HCT116 (cell line): ENCODE results near the gene DOCK2. TPM values are rescaled to one million over a fixed set of nuclear protein-coding genes. Genes with fewer than 3 reads are reported as not detected.

ENCODE experiments used
- ATAC-seq: fragments of 200-7000 bp; cut with Tn5 transposase; 2 replicates; pipeline ENCODE4 v1.9.1; 2020; ENCODE audit warnings: mild to moderate bottlenecking, moderate library complexity
- BruUV-seq: library from RNA; stranded (reverse); fragments of 400-500 nt; replicated peaks from 2 replicates; lab custom pipeline; 2021; lab: Mats Ljungman, UMichigan
- CTCF ChIA-PET: fragments of 300-600 bp; sonication (Branson Sonifier 250); formaldehyde crosslinking; loops from one replicate; lab custom pipeline; 2021; ENCODE audit warnings: antibody characterized with exemption; lab: Charles Lee
- POLR2A ChIA-PET: fragments of 300-600, 350-600 bp; sonication (Branson Sonifier 250); formaldehyde crosslinking; loops from one replicate; lab custom pipeline; 2021; ENCODE audit warnings: antibody characterized with exemption; lab: Charles Lee
- RAD21 ChIA-PET, 2 experiments: fragments of 300-600 bp; sonication (Branson Sonifier 250); formaldehyde crosslinking; loops; one replicate each; lab custom pipeline; 2023; ENCODE audit warnings: low total read pairs in 2 of 2; ENCODE audit not compliant: uncharacterized antibody in 2 of 2, unreplicated experiment in 2 of 2, low non-redundant PET in 1 of 2; lab: Charles Lee
- DNase-seq: peaks from one replicate; pipeline ENCODE4 v3.0.0-alpha.2; 2010; ENCODE audit warnings: low read depth, low spot score
- H2AFZ ChIP-seq: fragments of 200-600 bp; shearing (Covaris generic), sonication (generic); 2 replicates; pipeline ENCODE4 v1.6.1; 2017; ENCODE audit warnings: low read depth, mixed run types, mixed read lengths, antibody characterized with exemption, low read length; ENCODE audit not compliant: poor library complexity, severe bottlenecking
- H3K27ac ChIP-seq: 2 replicates; pipeline ENCODE4 v1.5.1; 2012; ENCODE audit warnings: low read depth, low read length
- H3K27me3 ChIP-seq: fragments of 200-600 bp; sonication (generic); 2 replicates; pipeline ENCODE4 v1.6.1; 2016; ENCODE audit warnings: mixed run types, low read length, mixed read lengths; ENCODE audit not compliant: insufficient read depth
- H3K36me3 ChIP-seq, 2 experiments: fragments of 200-500 bp in 1 of 2; fragments of 200-600 bp in 1 of 2; sonication (Bioruptor generic) in 1 of 2; sonication (generic) in 1 of 2; 2 replicates each; pipeline versions ENCODE4 v1.5.1 to v1.6.1; 2014 to 2016; ENCODE audit warnings: low read length in 2 of 2, inconsistent platforms in 1 of 2, mixed read lengths in 1 of 2, mixed run types in 1 of 2; ENCODE audit not compliant: insufficient read depth in 2 of 2, control insufficient read depth in 1 of 2
- H3K4me1 ChIP-seq, 2 experiments: fragments of 200-600 bp in 1 of 2; sonication (generic) in 1 of 2; 2 replicates each; pipeline versions ENCODE4 v1.5.1 to v1.6.1; 2012 to 2017; ENCODE audit warnings: low read length in 2 of 2, inconsistent platforms in 1 of 2, mild to moderate bottlenecking in 1 of 2, mixed read lengths in 1 of 2, mixed run types in 1 of 2, moderate library complexity in 1 of 2; ENCODE audit not compliant: insufficient read depth in 2 of 2, control insufficient read depth in 1 of 2
- H3K4me2 ChIP-seq: fragments of 200-600 bp; sonication (generic); 2 replicates; pipeline ENCODE4 v1.6.1; 2017; ENCODE audit warnings: mixed run types, low read length, mixed read lengths
- H3K4me3 ChIP-seq, 2 experiments: fragments of 200-600 bp in 1 of 2; sonication (generic) in 1 of 2; replicated peaks in 1 of 2; 2 replicates each; pipeline ENCODE4 v1.5.1; 2011 to 2016; ENCODE audit warnings: low read length in 2 of 2, control low read depth in 1 of 2, low read depth in 1 of 2, mild to moderate bottlenecking in 1 of 2, mixed read lengths in 1 of 2, mixed run types in 1 of 2
- H3K79me2 ChIP-seq: fragments of 200-600 bp; sonication (generic); 2 replicates; pipeline ENCODE4 v1.6.1; 2017; ENCODE audit warnings: mild to moderate bottlenecking, mixed run types, low read length, moderate library complexity, mixed read lengths; ENCODE audit not compliant: insufficient read depth
- H3K9ac ChIP-seq: fragments of 200-600 bp; sonication (generic); 2 replicates; pipeline ENCODE4 v1.6.1; 2016; ENCODE audit warnings: low read length, mixed read lengths
- H3K9me2 ChIP-seq: fragments of 200-600 bp; sonication (generic), shearing (Covaris generic); 2 replicates; pipeline ENCODE4 v1.6.1; 2017; ENCODE audit warnings: mixed run types, mild to moderate bottlenecking, moderate library complexity; ENCODE audit not compliant: insufficient read depth
- H3K9me3 ChIP-seq, 2 experiments: fragments of 200-500 bp in 1 of 2; fragments of 200-600 bp in 1 of 2; sonication (Bioruptor generic) in 1 of 2; sonication (generic) in 1 of 2; 2 replicates each; pipeline ENCODE4 v1.6.1; 2014 to 2017; ENCODE audit warnings: low read length in 2 of 2, mixed read lengths in 2 of 2, inconsistent platforms in 1 of 2, low read depth in 1 of 2, mild to moderate bottlenecking in 1 of 2, mixed run types in 1 of 2, moderate library complexity in 1 of 2; ENCODE audit not compliant: control insufficient read depth in 1 of 2, insufficient read depth in 1 of 2
- H4K20me1 ChIP-seq: fragments of 200-600 bp; sonication (generic), shearing (Covaris generic); 2 replicates; pipeline ENCODE4 v1.6.1; 2017; ENCODE audit warnings: mixed run types, mild to moderate bottlenecking, moderate library complexity; ENCODE audit not compliant: insufficient read depth
- ATF3 ChIP-seq: IDR thresholded peaks from 2 replicates; pipeline ENCODE4 v1.6.1; 2012
- CBX3 ChIP-seq: IDR thresholded peaks from 2 replicates; pipeline ENCODE4 v1.6.1; 2012; ENCODE audit warnings: low read depth
- CEBPB ChIP-seq: IDR thresholded peaks from 2 replicates; pipeline ENCODE4 v1.6.1; 2012; ENCODE audit warnings: low read depth
- CTCF ChIP-seq, 3 experiments: fragments of 200-600 bp in 1 of 3; sonication (generic) in 1 of 3; IDR thresholded peaks in 2 of 3; conservative IDR thresholded peaks in 1 of 3; 2 replicates each; pipeline ENCODE4 v1.5.1; 2012 to 2017; ENCODE audit warnings: low read depth in 2 of 3, low read length in 2 of 3, antibody characterized with exemption in 1 of 3, borderline replicate concordance in 1 of 3, control low read depth in 1 of 3, mild to moderate bottlenecking in 1 of 3, mixed read lengths in 1 of 3, mixed run types in 1 of 3, moderate library complexity in 1 of 3; ENCODE audit not compliant: insufficient read depth in 1 of 3
- EGR1 ChIP-seq: IDR thresholded peaks from 2 replicates; pipeline ENCODE4 v1.6.1; 2012; ENCODE audit warnings: low read depth
- EZH2phosphoT487 ChIP-seq: fragments of 200-600 bp; IDR thresholded peaks from 2 replicates; pipeline ENCODE4 v1.6.1; 2018; ENCODE audit warnings: antibody characterized with exemption, borderline replicate concordance
- FOSL1 ChIP-seq: IDR thresholded peaks from 2 replicates; pipeline ENCODE4 v1.6.1; 2012; ENCODE audit warnings: low read depth
- POLR2A ChIP-seq: IDR thresholded peaks from 2 replicates; pipeline ENCODE4 v1.7.0; 2011; ENCODE audit warnings: borderline replicate concordance; ENCODE audit not compliant: insufficient read depth, insufficient read length; ENCODE audit errors: extremely low read depth
- POLR2AphosphoS5 ChIP-seq: IDR thresholded peaks from 2 replicates; pipeline ENCODE4 v1.6.1; 2011; ENCODE audit warnings: mild to moderate bottlenecking, low read depth, low read length, moderate library complexity
- RAD21 ChIP-seq: IDR thresholded peaks from 2 replicates; pipeline ENCODE4 v1.6.1; 2012; ENCODE audit warnings: low read depth, mild to moderate bottlenecking
- SP1 ChIP-seq: IDR thresholded peaks from 2 replicates; pipeline ENCODE4 v1.6.1; 2012; ENCODE audit warnings: low read depth
- YY1 ChIP-seq: IDR thresholded peaks from 2 replicates; pipeline ENCODE4 v1.6.1; 2011; ENCODE audit warnings: low read length, low read depth, moderate library complexity, mild to moderate bottlenecking; ENCODE audit not compliant: insufficient replicate concordance; ENCODE audit errors: extremely low read depth
- ZFX ChIP-seq: fragments of 450-650 bp; IDR thresholded peaks from 2 replicates; pipeline ENCODE4 v1.6.1; 2017
- ZNF274 ChIP-seq: fragments of 200-500 bp; sonication (Bioruptor generic); IDR thresholded peaks from 2 replicates; pipeline ENCODE4 v1.6.1; 2014; ENCODE audit warnings: mild to moderate bottlenecking, low read depth, low read length, inconsistent platforms
- intact Hi-C: fragments of 100-400 bp; cut with micrococcal nuclease; formaldehyde crosslinking; loops from 2 replicates; pipeline ENCODE4 v1.10.0; 2022
- total RNA-seq: library from RNA; stranded (reverse); gene quantifications from one replicate; pipeline ENCODE4 v1.2.1, GENCODE V29; 2021; ENCODE audit not compliant: unreplicated experiment
- TF ChIP-seq, protein P1 (sequence below): IDR thresholded peaks from 2 replicates; pipeline ENCODE4 v1.6.1; 2012
- TF ChIP-seq, protein P2 (sequence below): IDR thresholded peaks from 2 replicates; pipeline ENCODE4 v1.6.1; 2012; ENCODE audit warnings: low read depth

The DOCK2 gene
- total RNA-seq, 1 experiment from 2014 or later, result 0.89 TPM

DNA sequence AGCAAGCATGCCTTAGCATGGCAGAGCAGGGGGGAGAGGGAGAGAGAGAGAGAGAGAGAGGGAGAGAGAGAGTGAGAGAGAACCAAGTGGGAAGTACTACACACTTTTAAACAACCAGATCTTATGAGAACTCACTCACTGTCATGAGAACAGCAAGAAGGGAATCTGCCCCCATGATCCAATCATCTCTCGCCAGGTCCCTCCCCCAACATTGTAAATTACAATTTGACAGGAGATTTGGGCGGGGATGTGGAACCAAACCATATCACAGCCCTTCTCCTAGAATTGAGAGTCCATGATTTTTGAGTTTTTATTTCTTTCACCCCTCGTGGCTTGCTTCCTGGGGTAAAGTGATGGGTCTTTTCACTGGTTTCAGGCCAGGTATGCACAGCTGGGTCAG, 98.8 kb downstream of the DOCK2 start:
- H3K36me3 ChIP-seq, result no peaks in the 10 kb centered on the region
- DNase-seq, result no peak
- no peak for ATAC-seq
- ChIA-PET POLR2A (no interaction called here), CTCF (no interaction called here), RAD21 (no interaction called here)
- H3K9me2 ChIP-seq, result no peaks in the 10 kb centered on the region
- H3K79me2 ChIP-seq, result no peaks in the 10 kb centered on the region
- peaks cover 29% of the 10 kb centered on the region for H3K27me3 ChIP-seq
- no peak overlapping the region for H3K4me3 ChIP-seq
- BruUV-seq, result no TSS peak
- H3K4me1 ChIP-seq, result no peaks in the 10 kb centered on the region
- TF ChIP-seq SP1 (no peak), RAD21 (no peak), ATF3 (no peak), YY1 (no peak), ZNF274 (no peak), CBX3 (no peak)
- H3K27ac ChIP-seq, result no peak overlapping the region
- no peaks in the 10 kb centered on the region for H4K20me1 ChIP-seq
- H3K9me3 ChIP-seq, result no peaks in the 10 kb centered on the region
- intact Hi-C loops, result no loop called here
- H2AFZ ChIP-seq, result no peak overlapping the region
- no peak overlapping the region for H3K4me2 ChIP-seq
- H3K9ac ChIP-seq, result no peak overlapping the region

DNA sequence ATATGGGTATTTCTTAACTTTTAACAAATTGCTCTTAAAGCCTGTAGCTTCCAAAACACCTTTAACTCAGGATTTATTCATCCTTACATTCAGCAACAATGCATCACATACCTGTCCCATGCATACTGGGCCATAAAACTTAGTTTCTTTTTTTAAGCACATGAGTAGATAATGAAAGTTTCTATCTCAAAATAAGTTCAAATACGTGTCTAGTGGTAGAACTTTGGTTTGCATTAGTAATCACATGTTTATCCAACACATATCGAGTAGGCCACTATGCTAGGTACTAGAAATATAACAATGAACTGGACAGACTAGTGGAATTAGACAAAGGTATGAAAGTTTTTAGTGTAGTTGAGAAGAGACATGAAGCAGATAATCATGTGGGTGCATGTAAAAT, 99.6 kb downstream of the DOCK2 start:
- H3K4me2 ChIP-seq, result no peak overlapping the region
- no peaks in the 10 kb centered on the region for H3K9me2 ChIP-seq
- H3K9ac ChIP-seq, result no peak overlapping the region
- H3K27me3 ChIP-seq, result peaks cover 29% of the 10 kb centered on the region
- no TSS peak for BruUV-seq
- intact Hi-C loops, result no loop called here
- ChIA-PET POLR2A (no interaction called here), CTCF (no interaction called here), RAD21 (no interaction called here)
- no peak for ATAC-seq
- no peak overlapping the region for H3K4me3 ChIP-seq
- H2AFZ ChIP-seq, result no peak overlapping the region
- no peaks in the 10 kb centered on the region for H3K79me2 ChIP-seq
- no peaks in the 10 kb centered on the region for H4K20me1 ChIP-seq
- H3K4me1 ChIP-seq, result no peaks in the 10 kb centered on the region
- H3K36me3 ChIP-seq, result no peaks in the 10 kb centered on the region
- H3K27ac ChIP-seq, result no peak overlapping the region
- no peaks in the 10 kb centered on the region for H3K9me3 ChIP-seq
- DNase-seq, result no peak
- no peak for TF ChIP-seq CTCF (IDR thresholded peaks at IDR 0.05 in 2 of 3, conservative IDR thresholded peaks at IDR 0.05 in 1 of 3; ENCODE audit: borderline replicate concordance in 1 of 3, insufficient read depth in 1 of 3, low read depth in 2 of 3, low read length in 2 of 3)
- no peak for TF ChIP-seq CEBPB
- TF ChIP-seq EZH2phosphoT487, result no peak
- no peak for TF ChIP-seq POLR2AphosphoS5
- TF ChIP-seq RAD21, result no peak
- TF ChIP-seq ZFX, result no peak
- TF ChIP-seq FOSL1, result no peak
- no peak for TF ChIP-seq CBX3
- TF ChIP-seq, protein P1, sequence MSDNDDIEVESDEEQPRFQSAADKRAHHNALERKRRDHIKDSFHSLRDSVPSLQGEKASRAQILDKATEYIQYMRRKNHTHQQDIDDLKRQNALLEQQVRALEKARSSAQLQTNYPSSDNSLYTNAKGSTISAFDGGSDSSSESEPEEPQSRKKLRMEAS, result no peak
- TF ChIP-seq, protein P2, sequence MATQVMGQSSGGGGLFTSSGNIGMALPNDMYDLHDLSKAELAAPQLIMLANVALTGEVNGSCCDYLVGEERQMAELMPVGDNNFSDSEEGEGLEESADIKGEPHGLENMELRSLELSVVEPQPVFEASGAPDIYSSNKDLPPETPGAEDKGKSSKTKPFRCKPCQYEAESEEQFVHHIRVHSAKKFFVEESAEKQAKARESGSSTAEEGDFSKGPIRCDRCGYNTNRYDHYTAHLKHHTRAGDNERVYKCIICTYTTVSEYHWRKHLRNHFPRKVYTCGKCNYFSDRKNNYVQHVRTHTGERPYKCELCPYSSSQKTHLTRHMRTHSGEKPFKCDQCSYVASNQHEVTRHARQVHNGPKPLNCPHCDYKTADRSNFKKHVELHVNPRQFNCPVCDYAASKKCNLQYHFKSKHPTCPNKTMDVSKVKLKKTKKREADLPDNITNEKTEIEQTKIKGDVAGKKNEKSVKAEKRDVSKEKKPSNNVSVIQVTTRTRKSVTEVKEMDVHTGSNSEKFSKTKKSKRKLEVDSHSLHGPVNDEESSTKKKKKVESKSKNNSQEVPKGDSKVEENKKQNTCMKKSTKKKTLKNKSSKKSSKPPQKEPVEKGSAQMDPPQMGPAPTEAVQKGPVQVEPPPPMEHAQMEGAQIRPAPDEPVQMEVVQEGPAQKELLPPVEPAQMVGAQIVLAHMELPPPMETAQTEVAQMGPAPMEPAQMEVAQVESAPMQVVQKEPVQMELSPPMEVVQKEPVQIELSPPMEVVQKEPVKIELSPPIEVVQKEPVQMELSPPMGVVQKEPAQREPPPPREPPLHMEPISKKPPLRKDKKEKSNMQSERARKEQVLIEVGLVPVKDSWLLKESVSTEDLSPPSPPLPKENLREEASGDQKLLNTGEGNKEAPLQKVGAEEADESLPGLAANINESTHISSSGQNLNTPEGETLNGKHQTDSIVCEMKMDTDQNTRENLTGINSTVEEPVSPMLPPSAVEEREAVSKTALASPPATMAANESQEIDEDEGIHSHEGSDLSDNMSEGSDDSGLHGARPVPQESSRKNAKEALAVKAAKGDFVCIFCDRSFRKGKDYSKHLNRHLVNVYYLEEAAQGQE, result no peak
- no peak for TF ChIP-seq ZNF274
- TF ChIP-seq POLR2A, result no peak
- no peak for TF ChIP-seq EGR1
- TF ChIP-seq ATF3, result no peak
